ENCODE measurements around the gene CSAG2. TPM values are rescaled to one million over a fixed set of nuclear protein-coding genes. Genes with fewer than 3 reads are reported as not detected.

The CSAG2 gene
- total RNA-seq, 1 donor from 2014 or later, result not detected

GRCh38 chrX:152663086-152663485 lies 46.0 kb downstream of the CSAG2 start:
- DNase-seq (ENCODE audit: low read depth in 2 of 2), result no peak

- no peak for DNase-seq (ENCODE audit: low read depth in 2 of 2)
These were observed 50.8 kb downstream of the CSAG2 start for GRCh38 chrX:152658302-152658701.

Other genes starting within 250 kb of the CSAG2 start
- not detected in 2 replicates for gene GABRQ, start 71.4 kb downstream of the CSAG2 start, total RNA-seq
- gene MAGEA3, start 10.5 kb downstream of the CSAG2 start, total RNA-seq, result not detected in 2 replicates
- gene MAGEA2B, start 5.4 kb upstream of the CSAG2 start, total RNA-seq, result not detected in 2 replicates
- not detected in 2 replicates for gene CSAG1, start 24.4 kb upstream of the CSAG2 start, total RNA-seq
- gene MAGEA12, start 24.5 kb upstream of the CSAG2 start, total RNA-seq, result not detected in 2 replicates
- gene MAGEA2, start 44.6 kb upstream of the CSAG2 start, total RNA-seq, result not detected in 2 replicates
- gene CSAG3, start 49.9 kb upstream of the CSAG2 start, total RNA-seq, result not detected in 2 replicates
- gene MAGEA6, start 60.4 kb upstream of the CSAG2 start, total RNA-seq, result not detected in 2 replicates
- gene CETN2, start 121.5 kb upstream of the CSAG2 start, total RNA-seq, result 14.4 and 17.3 TPM in 2 replicates
- 13.9 and 15.5 TPM in 2 replicates for gene NSDHL, start 121.8 kb upstream of the CSAG2 start, total RNA-seq
- 6.5 and 8.5 TPM in 2 replicates for gene ZNF185, start 188.8 kb upstream of the CSAG2 start, total RNA-seq

Measured in dermis microvascular lymphatic vessel endothelial cell (primary cell).